ENCODE data around the gene PCOLCE2. TPM values are rescaled to one million over a fixed set of nuclear protein-coding genes. Genes with fewer than 3 reads are reported as not detected.

The PCOLCE2 gene
- total and polyA plus RNA-seq, 5 donors: 110 to 172 (median 128) TPM

DNA sequence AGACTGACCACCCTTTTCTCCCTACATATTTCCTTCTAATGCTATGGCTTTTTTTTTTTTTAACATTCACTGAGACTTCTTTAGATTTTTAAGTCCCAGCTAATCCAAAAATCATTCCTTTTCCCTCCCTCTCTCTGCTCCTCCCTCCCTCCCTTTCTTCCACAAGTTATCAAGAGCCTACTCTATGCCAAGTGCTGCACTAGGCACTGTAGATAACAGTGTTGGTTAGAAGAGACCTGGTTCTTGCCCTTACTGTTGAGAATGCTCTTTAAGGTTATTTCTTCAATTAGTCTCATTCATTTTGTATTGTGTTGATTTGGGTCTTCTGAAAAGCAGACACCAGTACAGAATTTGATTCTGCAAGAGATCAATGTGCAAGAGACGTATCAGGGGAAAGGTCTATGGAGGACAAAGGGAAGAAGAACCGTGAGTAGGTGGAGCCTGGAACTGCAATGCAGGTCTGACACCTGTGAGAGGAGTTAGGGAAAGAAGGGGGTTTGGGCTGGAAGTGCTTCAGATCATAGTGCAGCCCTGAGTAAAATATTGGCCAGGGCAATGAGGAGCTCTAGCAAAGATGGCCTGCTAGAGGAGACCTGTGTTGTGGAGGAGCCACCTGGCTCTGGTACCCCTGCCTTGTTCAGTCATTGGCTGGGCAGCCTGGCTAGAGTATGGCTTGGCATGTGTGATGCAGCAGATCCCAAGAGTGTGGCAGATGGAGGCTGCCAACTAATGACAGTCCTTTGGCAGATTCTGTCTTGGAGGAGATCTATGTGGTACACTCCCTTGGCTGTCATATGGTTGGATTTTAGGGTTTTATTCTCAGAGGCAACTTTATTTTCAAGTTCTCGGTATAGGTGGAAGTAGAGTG is 9.7 kb upstream of the PCOLCE2 start:
- ATAC-seq (peak in 1 of 2 donors; percentile 66), DNase-seq (no peak)
- H3K4me1 ChIP-seq (ENCODE audit: control insufficient read depth, insufficient read depth, low read length): no peaks in the 10 kb centered on the region
- 75% methylated on average over 3 of the region's 3 CpGs for WGBS
- H3K4me3 ChIP-seq (ENCODE audit: low read length): no peak overlapping the region
- no peak overlapping the region for H3K27ac ChIP-seq (ENCODE audit: low read length)
- no peaks in the 10 kb centered on the region for H3K27me3 ChIP-seq (ENCODE audit: control insufficient read depth, insufficient read depth)
- H3K9me3 ChIP-seq (ENCODE audit: control insufficient read depth, low read length): no peaks in the 10 kb centered on the region
- intact Hi-C loops (cut with DNase I): no loop called here

GRCh38 chr3:142897807-142898206 is 8.9 kb upstream of the PCOLCE2 start:
- 57% methylated on average over 2 of the region's 2 CpGs for WGBS
- peak in 1 of 2 donors; percentile 62 for ATAC-seq

DNA sequence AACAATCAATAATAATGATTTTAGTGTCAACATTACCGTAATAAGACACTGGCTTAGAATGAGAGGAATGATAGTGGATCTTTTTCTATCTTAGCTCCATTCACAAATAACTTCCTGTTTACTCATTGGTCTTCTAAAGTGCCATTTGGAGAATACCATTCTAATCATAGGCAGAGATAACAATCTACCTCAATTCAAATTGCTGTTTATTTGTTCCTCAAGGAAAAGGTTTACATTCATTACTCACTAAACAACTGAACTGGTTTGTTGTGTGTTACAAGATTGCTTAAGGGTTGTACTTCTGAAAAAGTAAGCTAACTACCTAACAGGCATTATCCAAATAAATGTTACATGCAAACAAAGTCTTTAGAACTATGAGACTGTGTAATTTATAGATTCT is 8.1 kb upstream of the PCOLCE2 start:
- ATAC-seq: no peak
- WGBS: 77% methylated on average over 1 of the region's 1 CpG
- intact Hi-C loops (cut with DNase I): no loop called here
- no peak for DNase-seq
- Histone ChIP-seq H3K9me3 (ENCODE audit: control insufficient read depth, low read length) (no peaks in the 10 kb centered on the region), H3K4me1 (ENCODE audit: control insufficient read depth, insufficient read depth, low read length) (no peaks in the 10 kb centered on the region), H3K27ac (ENCODE audit: low read length) (no peak overlapping the region), H3K4me3 (ENCODE audit: low read length) (no peak overlapping the region), H3K27me3 (ENCODE audit: control insufficient read depth, insufficient read depth) (no peaks in the 10 kb centered on the region)

More at GRCh38 chr3:142897807-142898206, 8.9 kb upstream of the PCOLCE2 start:
- intact Hi-C loops (cut with DNase I): no loop called here
- Histone ChIP-seq H3K9me3 (ENCODE audit: control insufficient read depth, low read length) (no peaks in the 10 kb centered on the region), H3K4me1 (ENCODE audit: control insufficient read depth, insufficient read depth, low read length) (no peaks in the 10 kb centered on the region), H3K27me3 (ENCODE audit: control insufficient read depth, insufficient read depth) (no peaks in the 10 kb centered on the region), H3K27ac (ENCODE audit: low read length) (no peak overlapping the region), H3K4me3 (ENCODE audit: low read length) (no peak overlapping the region)
- no peak for DNase-seq

GRCh38 chr3:142896201-142896755 is 7.4 kb upstream of the PCOLCE2 start:
- no peaks in the 10 kb centered on the region for H3K9me3 ChIP-seq (ENCODE audit: control insufficient read depth, low read length)
- H3K27me3 ChIP-seq (ENCODE audit: control insufficient read depth, insufficient read depth): no peaks in the 10 kb centered on the region
- H3K4me3 ChIP-seq (ENCODE audit: low read length): no peak overlapping the region
- ATAC-seq (no peak), DNase-seq (no peak)
- no peaks in the 10 kb centered on the region for H3K4me1 ChIP-seq (ENCODE audit: control insufficient read depth, insufficient read depth, low read length)
- 94% methylated on average over 9 of the region's 9 CpGs for WGBS
- H3K27ac ChIP-seq (ENCODE audit: low read length): no peak overlapping the region
- intact Hi-C loops (cut with DNase I): no loop called here

DNA sequence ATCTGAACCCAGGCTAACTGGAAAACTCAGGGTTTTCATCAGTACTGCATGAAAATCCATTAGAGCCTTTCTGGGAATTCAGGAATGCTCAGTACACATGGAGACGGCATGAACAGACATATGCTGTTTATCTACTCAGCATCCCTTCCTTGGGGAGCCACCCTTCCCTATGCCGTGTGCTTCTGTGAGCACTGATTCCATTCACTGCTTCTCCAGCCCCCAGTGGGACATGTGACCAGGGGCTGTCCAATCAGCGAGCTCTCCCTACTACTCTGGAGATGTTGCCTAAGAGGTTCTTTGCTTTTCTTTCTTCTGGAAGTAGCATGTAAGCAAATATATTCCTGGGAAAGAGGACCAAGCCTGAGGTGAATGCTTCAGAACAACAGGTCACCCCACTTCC is 5.6 kb upstream of the PCOLCE2 start:
- H3K4me1 ChIP-seq (ENCODE audit: control insufficient read depth, insufficient read depth, low read length): no peaks in the 10 kb centered on the region
- H3K9me3 ChIP-seq (ENCODE audit: control insufficient read depth, low read length): no peaks in the 10 kb centered on the region
- 65% methylated on average over 3 of the region's 3 CpGs for WGBS
- no peak overlapping the region for H3K27ac ChIP-seq (ENCODE audit: low read length)
- intact Hi-C loops (cut with DNase I): no loop called here
- no peak overlapping the region for H3K4me3 ChIP-seq (ENCODE audit: low read length)
- ATAC-seq: no peak
- H3K27me3 ChIP-seq (ENCODE audit: control insufficient read depth, insufficient read depth): no peaks in the 10 kb centered on the region
- DNase-seq: no peak

GRCh38 chr3:142892714-142893113 is 3.8 kb upstream of the PCOLCE2 start:
- Histone ChIP-seq H3K9me3 (ENCODE audit: control insufficient read depth, low read length) (no peaks in the 10 kb centered on the region), H3K27me3 (ENCODE audit: control insufficient read depth, insufficient read depth) (no peaks in the 10 kb centered on the region), H3K4me1 (ENCODE audit: control insufficient read depth, insufficient read depth, low read length) (no peaks in the 10 kb centered on the region), H3K27ac (ENCODE audit: low read length) (no peak overlapping the region), H3K4me3 (ENCODE audit: low read length) (no peak overlapping the region)
- no peak for ATAC-seq
- WGBS: 90% methylated on average over 2 of the region's 2 CpGs
- intact Hi-C loops (cut with DNase I): no loop called here
- no peak for DNase-seq

DNA sequence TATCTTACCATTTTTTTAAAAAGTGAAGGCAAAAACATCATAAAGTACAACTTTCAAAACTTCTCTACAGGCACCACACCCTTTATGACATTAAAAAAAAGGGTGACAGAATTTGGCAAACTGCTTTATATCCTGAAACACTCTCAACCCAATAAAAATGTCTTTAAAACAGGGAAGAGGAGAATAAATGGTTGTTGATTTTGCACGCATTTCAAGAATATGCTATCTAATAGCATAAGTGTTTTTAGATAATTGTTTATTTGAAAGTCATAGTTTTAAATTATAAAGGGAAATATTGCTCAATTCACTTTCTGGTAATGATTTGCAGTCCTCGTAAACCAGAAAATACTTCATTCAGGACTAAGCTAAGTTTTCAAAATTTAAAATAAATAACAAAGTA is 1.7 kb upstream of the PCOLCE2 start:
- DNase-seq (no peak), ATAC-seq (no peak)
- Histone ChIP-seq H3K27me3 (ENCODE audit: control insufficient read depth, insufficient read depth) (no peaks in the 10 kb centered on the region), H3K4me3 (ENCODE audit: low read length) (no peak overlapping the region), H3K4me1 (ENCODE audit: control insufficient read depth, insufficient read depth, low read length) (peaks cover 4% of the 10 kb centered on the region), H3K9me3 (ENCODE audit: control insufficient read depth, low read length) (no peaks in the 10 kb centered on the region), H3K27ac (ENCODE audit: low read length) (no peak overlapping the region)
- WGBS: 64% methylated on average over 2 of the region's 2 CpGs
- intact Hi-C loops (cut with DNase I): no loop called here

GRCh38 chr3:142889212-142890014 is 530 bp upstream of the PCOLCE2 start:
- intact Hi-C loops (cut with DNase I): no loop called here
- WGBS: 11% methylated on average over 29 of the region's 29 CpGs
- ATAC-seq: peak in 1 of 2 donors; percentile 77

GRCh38 chr3:142888099-142888480 is 793 bp downstream of the PCOLCE2 start:
- intact Hi-C loops (cut with DNase I): no loop called here
- H3K4me1 ChIP-seq (ENCODE audit: control insufficient read depth, insufficient read depth, low read length): peaks cover 4% of the 10 kb centered on the region
- peak; percentile 64 to 76 (median 74) for DNase-seq
- no peaks in the 10 kb centered on the region for H3K9me3 ChIP-seq (ENCODE audit: control insufficient read depth, low read length)
- no peaks in the 10 kb centered on the region for H3K27me3 ChIP-seq (ENCODE audit: control insufficient read depth, insufficient read depth)
- 1% methylated on average over 14 of the region's 14 CpGs for WGBS
- H3K27ac ChIP-seq (ENCODE audit: low read length): peak overlapping the region; percentile 73
- peak overlapping the region; percentile 69 for H3K4me3 ChIP-seq (ENCODE audit: low read length)
- ATAC-seq: peak; percentile 72 to 74

More at GRCh38 chr3:142889212-142890014, 530 bp upstream of the PCOLCE2 start:
- Histone ChIP-seq H3K27ac (ENCODE audit: low read length) (peak overlapping the region; percentile 73), H3K9me3 (ENCODE audit: control insufficient read depth, low read length) (no peaks in the 10 kb centered on the region), H3K4me3 (ENCODE audit: low read length) (peak overlapping the region; percentile 69), H3K4me1 (ENCODE audit: control insufficient read depth, insufficient read depth, low read length) (peaks cover 4% of the 10 kb centered on the region), H3K27me3 (ENCODE audit: control insufficient read depth, insufficient read depth) (no peaks in the 10 kb centered on the region)
- DNase-seq: no peak

- intact Hi-C loops (cut with DNase I): no loop called here
- Histone ChIP-seq H3K9me3 (ENCODE audit: control insufficient read depth, low read length) (no peaks in the 10 kb centered on the region), H3K27me3 (ENCODE audit: control insufficient read depth, insufficient read depth) (no peaks in the 10 kb centered on the region), H3K4me1 (ENCODE audit: control insufficient read depth, insufficient read depth, low read length) (peaks cover 4% of the 10 kb centered on the region), H3K4me3 (ENCODE audit: low read length) (peak overlapping the region; percentile 69), H3K27ac (ENCODE audit: low read length) (no peak overlapping the region)
- DNase-seq: no peak
- ATAC-seq: no peak
- 39% methylated on average over 2 of the region's 2 CpGs for WGBS
Measured at GRCh38 chr3:142886940-142887339, 1.9 kb downstream of the PCOLCE2 start.

GRCh38 chr3:142886021-142886420 is 2.9 kb downstream of the PCOLCE2 start:
- no peak for DNase-seq
- peaks cover 4% of the 10 kb centered on the region for H3K4me1 ChIP-seq (ENCODE audit: control insufficient read depth, insufficient read depth, low read length)
- intact Hi-C loops (cut with DNase I): no loop called here
- no peaks in the 10 kb centered on the region for H3K9me3 ChIP-seq (ENCODE audit: control insufficient read depth, low read length)
- no peak overlapping the region for H3K4me3 ChIP-seq (ENCODE audit: low read length)
- no peaks in the 10 kb centered on the region for H3K27me3 ChIP-seq (ENCODE audit: control insufficient read depth, insufficient read depth)
- ATAC-seq: no peak
- no peak overlapping the region for H3K27ac ChIP-seq (ENCODE audit: low read length)
- WGBS: 69% methylated on average over 7 of the region's 7 CpGs

All from right cardiac atrium (tissue), 5 donors.